ENCODE results near the gene MMP14. TPM values are rescaled to one million over a fixed set of nuclear protein-coding genes. Genes with fewer than 3 reads are reported as not detected.

The MMP14 gene
- total and polyA plus RNA-seq, 9 of the 15 experiments (the other 6 are each of a cell fraction or from before 2014, with no cell fraction given), result 0.36 to 5.8 (median 1.3) TPM; not detected in 2

- TF ChIP-seq KDM5B (IDR thresholded peaks at IDR 0.05; ENCODE audit: insufficient replicate concordance, low read depth, low read length), result no peak
- TF ChIP-seq ZNF311 (CRISPR knock-in tag; IDR thresholded peaks at IDR 0.05), result no peak
- no peak for TF ChIP-seq ZBTB9 (CRISPR knock-in tag; IDR thresholded peaks at IDR 0.05)
- peak in 1 of 2 experiments; percentile 83; a peak in 1 of 4 replicates for TF ChIP-seq RCOR1 (IDR thresholded peaks at IDR 0.05; ENCODE audit: borderline replicate concordance in 1 of 2, low read depth in 2 of 2, low read length in 2 of 2)
- TF ChIP-seq ZEB2 (IDR thresholded peaks at IDR 0.05), result peak; percentile 71
- TF ChIP-seq MAFF (IDR thresholded peaks at IDR 0.05; ENCODE audit: low read length), result peak; percentile 8; the same call in 1 of the 2 replicates
- TF ChIP-seq ZBTB1 (CRISPR knock-in tag; IDR thresholded peaks at IDR 0.05; ENCODE audit: borderline replicate concordance, low read depth), result 0 out of 2 replicates have a peak, but pooled peaks have one; percentile 42
- no peak for TF ChIP-seq ATF6 (CRISPR knock-in tag; IDR thresholded peaks at IDR 0.05)
- TF ChIP-seq MXI1 (IDR thresholded peaks at IDR 0.05; ENCODE audit: low read depth, low read length), result no peak
- TF ChIP-seq NCOR1 (IDR thresholded peaks at IDR 0.05), result no peak; the same call in 1 of the 2 replicates
- TF ChIP-seq CREM (IDR thresholded peaks at IDR 0.05; ENCODE audit: low read depth), result peak; percentile 34; the same call in 1 of the 2 replicates
Observed at GRCh38 chr14:22872033-22872832, 35.8 kb downstream of the MMP14 start (continued).

Measured in K562 (cell line).